ENCODE data around the gene PLVAP. TPM values are rescaled to one million over a fixed set of nuclear protein-coding genes. Genes with fewer than 3 reads are reported as not detected.

The PLVAP gene
- total and polyA plus RNA-seq, 9 of the 15 experiments (the other 6 are each of a cell fraction or from before 2014, with no cell fraction given): 0.09 to 0.84 (median 0.51) TPM; not detected in 4

DNA sequence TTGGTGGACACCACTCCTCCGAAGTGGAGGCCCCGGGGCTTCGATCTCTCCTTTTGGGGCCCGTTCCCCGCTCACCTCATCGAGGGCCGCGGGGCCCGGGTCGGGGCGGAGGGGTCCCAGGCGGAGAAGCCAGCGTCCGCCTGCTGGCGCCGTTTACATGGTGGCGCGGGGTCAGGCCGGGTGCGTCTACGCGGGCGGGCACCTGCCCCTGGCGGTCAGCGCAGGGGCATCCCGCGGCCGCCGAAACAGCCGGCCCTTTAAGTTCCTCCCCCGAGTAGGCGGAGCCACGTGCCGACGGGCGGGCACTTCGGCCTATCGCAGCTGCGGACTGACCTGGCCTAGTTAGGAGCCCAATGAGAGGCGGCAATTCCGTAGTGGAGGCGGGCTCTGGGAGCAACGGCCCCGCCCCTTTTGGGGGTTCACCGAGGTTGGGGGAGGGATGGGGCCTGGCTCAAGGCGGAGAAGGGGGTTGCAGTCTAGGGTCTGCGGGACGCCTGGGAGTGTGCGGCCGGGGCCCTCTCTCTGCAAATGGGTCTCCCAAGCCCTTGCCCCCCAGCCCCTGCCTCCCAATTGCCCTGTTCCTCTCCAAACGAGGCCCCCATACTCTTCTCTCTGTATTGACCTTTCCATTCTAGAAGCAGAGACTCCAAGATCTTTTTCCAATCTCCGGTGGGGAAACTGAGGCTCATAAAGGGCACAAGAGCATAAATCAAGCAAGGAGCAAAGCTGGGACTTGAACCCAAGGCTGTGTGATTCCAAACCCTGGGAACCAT lies 73.8 kb downstream of the PLVAP start, which contains the start of gene ABHD8 (continued):
- TF ChIP-seq, protein P1, sequence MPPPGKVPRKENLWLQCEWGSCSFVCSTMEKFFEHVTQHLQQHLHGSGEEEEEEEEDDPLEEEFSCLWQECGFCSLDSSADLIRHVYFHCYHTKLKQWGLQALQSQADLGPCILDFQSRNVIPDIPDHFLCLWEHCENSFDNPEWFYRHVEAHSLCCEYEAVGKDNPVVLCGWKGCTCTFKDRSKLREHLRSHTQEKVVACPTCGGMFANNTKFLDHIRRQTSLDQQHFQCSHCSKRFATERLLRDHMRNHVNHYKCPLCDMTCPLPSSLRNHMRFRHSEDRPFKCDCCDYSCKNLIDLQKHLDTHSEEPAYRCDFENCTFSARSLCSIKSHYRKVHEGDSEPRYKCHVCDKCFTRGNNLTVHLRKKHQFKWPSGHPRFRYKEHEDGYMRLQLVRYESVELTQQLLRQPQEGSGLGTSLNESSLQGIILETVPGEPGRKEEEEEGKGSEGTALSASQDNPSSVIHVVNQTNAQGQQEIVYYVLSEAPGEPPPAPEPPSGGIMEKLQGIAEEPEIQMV (tag; conservative IDR thresholded peaks at IDR 0.05; ENCODE audit: low read depth): no peak
- TF ChIP-seq RBFOX2 (IDR thresholded peaks at IDR 0.05; ENCODE audit: low read depth, low read length) (peak; percentile 80), PTRF (tag; IDR thresholded peaks at IDR 0.05) (no peak)
- TF ChIP-seq, protein P2, sequence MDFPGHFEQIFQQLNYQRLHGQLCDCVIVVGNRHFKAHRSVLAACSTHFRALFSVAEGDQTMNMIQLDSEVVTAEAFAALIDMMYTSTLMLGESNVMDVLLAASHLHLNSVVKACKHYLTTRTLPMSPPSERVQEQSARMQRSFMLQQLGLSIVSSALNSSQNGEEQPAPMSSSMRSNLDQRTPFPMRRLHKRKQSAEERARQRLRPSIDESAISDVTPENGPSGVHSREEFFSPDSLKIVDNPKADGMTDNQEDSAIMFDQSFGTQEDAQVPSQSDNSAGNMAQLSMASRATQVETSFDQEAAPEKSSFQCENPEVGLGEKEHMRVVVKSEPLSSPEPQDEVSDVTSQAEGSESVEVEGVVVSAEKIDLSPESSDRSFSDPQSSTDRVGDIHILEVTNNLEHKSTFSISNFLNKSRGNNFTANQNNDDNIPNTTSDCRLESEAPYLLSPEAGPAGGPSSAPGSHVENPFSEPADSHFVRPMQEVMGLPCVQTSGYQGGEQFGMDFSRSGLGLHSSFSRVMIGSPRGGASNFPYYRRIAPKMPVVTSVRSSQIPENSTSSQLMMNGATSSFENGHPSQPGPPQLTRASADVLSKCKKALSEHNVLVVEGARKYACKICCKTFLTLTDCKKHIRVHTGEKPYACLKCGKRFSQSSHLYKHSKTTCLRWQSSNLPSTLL (IDR thresholded peaks at IDR 0.05): no peak

Measured in K562 (cell line).